ENCODE results near the gene PTMS.

Gene PTMS

GRCh38 chr12:6766651-6767349 lies 637 bp downstream of the PTMS start (continued):
- TF ChIP-seq, protein P1, sequence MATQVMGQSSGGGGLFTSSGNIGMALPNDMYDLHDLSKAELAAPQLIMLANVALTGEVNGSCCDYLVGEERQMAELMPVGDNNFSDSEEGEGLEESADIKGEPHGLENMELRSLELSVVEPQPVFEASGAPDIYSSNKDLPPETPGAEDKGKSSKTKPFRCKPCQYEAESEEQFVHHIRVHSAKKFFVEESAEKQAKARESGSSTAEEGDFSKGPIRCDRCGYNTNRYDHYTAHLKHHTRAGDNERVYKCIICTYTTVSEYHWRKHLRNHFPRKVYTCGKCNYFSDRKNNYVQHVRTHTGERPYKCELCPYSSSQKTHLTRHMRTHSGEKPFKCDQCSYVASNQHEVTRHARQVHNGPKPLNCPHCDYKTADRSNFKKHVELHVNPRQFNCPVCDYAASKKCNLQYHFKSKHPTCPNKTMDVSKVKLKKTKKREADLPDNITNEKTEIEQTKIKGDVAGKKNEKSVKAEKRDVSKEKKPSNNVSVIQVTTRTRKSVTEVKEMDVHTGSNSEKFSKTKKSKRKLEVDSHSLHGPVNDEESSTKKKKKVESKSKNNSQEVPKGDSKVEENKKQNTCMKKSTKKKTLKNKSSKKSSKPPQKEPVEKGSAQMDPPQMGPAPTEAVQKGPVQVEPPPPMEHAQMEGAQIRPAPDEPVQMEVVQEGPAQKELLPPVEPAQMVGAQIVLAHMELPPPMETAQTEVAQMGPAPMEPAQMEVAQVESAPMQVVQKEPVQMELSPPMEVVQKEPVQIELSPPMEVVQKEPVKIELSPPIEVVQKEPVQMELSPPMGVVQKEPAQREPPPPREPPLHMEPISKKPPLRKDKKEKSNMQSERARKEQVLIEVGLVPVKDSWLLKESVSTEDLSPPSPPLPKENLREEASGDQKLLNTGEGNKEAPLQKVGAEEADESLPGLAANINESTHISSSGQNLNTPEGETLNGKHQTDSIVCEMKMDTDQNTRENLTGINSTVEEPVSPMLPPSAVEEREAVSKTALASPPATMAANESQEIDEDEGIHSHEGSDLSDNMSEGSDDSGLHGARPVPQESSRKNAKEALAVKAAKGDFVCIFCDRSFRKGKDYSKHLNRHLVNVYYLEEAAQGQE (tag by site-specific recombination; IDR thresholded peaks at IDR 0.05): no peak
- TF ChIP-seq PRDM4 (tag by site-specific recombination; IDR thresholded peaks at IDR 0.05): no peak; the same call in 1 of the 2 replicates
- TF ChIP-seq, protein P2, sequence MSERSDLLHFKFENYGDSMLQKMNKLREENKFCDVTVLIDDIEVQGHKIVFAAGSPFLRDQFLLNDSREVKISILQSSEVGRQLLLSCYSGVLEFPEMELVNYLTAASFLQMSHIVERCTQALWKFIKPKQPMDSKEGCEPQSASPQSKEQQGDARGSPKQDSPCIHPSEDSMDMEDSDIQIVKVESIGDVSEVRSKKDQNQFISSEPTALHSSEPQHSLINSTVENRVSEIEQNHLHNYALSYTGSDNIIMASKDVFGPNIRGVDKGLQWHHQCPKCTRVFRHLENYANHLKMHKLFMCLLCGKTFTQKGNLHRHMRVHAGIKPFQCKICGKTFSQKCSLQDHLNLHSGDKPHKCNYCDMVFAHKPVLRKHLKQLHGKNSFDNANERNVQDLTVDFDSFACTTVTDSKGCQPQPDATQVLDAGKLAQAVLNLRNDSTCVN (tag by site-specific recombination; optimal IDR thresholded peaks at IDR 0.05): peak; percentile 57
- no peak for TF ChIP-seq ZIC2 (tag by site-specific recombination; IDR thresholded peaks at IDR 0.05)
- TF ChIP-seq ZNF202 (tag by site-specific recombination; IDR thresholded peaks at IDR 0.05; ENCODE audit: borderline replicate concordance): no peak
- no peak for TF ChIP-seq ZNF580 (tag by site-specific recombination; IDR thresholded peaks at IDR 0.05)
- TF ChIP-seq MZF1 (tag by site-specific recombination; IDR thresholded peaks at IDR 0.05; ENCODE audit: borderline replicate concordance): 0 out of 2 replicates have a peak, but pooled peaks have one; percentile 17
- no peak for TF ChIP-seq ZNF302 (tag by site-specific recombination; IDR thresholded peaks at IDR 0.05; ENCODE audit: low read depth)
- peak; percentile 87 for TF ChIP-seq ZNF341 (tag by site-specific recombination; IDR thresholded peaks at IDR 0.05; ENCODE audit: low read depth)
- TF ChIP-seq, protein P3, sequence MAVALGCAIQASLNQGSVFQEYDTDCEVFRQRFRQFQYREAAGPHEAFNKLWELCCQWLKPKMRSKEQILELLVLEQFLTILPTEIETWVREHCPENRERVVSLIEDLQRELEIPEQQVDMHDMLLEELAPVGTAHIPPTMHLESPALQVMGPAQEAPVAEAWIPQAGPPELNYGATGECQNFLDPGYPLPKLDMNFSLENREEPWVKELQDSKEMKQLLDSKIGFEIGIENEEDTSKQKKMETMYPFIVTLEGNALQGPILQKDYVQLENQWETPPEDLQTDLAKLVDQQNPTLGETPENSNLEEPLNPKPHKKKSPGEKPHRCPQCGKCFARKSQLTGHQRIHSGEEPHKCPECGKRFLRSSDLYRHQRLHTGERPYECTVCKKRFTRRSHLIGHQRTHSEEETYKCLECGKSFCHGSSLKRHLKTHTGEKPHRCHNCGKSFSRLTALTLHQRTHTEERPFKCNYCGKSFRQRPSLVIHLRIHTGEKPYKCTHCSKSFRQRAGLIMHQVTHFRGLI (tag by site-specific recombination; IDR thresholded peaks at IDR 0.05): no peak
- TF ChIP-seq ZNF423 (tag by site-specific recombination; IDR thresholded peaks at IDR 0.05): 0 out of 2 replicates have a peak, but pooled peaks have one; percentile 18
- no peak for TF ChIP-seq ZNF223 (tag by site-specific recombination; IDR thresholded peaks at IDR 0.05)
- 0 out of 2 replicates have a peak, but pooled peaks have one; percentile 20 for TF ChIP-seq MYNN (tag by site-specific recombination; IDR thresholded peaks at IDR 0.05; ENCODE audit: borderline replicate concordance)
- no peak for TF ChIP-seq ZNF639 (tag by site-specific recombination; IDR thresholded peaks at IDR 0.05)
- no peak for TF ChIP-seq ZNF560 (tag by site-specific recombination; IDR thresholded peaks at IDR 0.05; ENCODE audit: borderline replicate concordance)
- TF ChIP-seq ZBTB11 (tag by site-specific recombination; conservative IDR thresholded peaks at IDR 0.05; ENCODE audit: low read depth): peak; percentile 59; the same call in 1 of the 2 replicates
- TF ChIP-seq ZNF24 (tag by site-specific recombination; IDR thresholded peaks at IDR 0.05): 0 out of 2 replicates have a peak, but pooled peaks have one; percentile 37
- no peak for TF ChIP-seq ZNF785 (tag by site-specific recombination; IDR thresholded peaks at IDR 0.05)
- TF ChIP-seq ZNF18 (tag by site-specific recombination; IDR thresholded peaks at IDR 0.05): peak; percentile 31; the same call in 1 of the 2 replicates
- no peak for TF ChIP-seq ZNF10 (tag by site-specific recombination; IDR thresholded peaks at IDR 0.05)
- peak; percentile 48; the same call in 1 of the 2 replicates for TF ChIP-seq ZNF394 (tag by site-specific recombination; IDR thresholded peaks at IDR 0.05; ENCODE audit: borderline replicate concordance)
- TF ChIP-seq ZNF623 (tag by site-specific recombination; IDR thresholded peaks at IDR 0.05): no peak
